Endothelial cell of umbilical vein (primary cell): ENCODE measurements around the gene ORC6. TPM values are rescaled to one million over a fixed set of nuclear protein-coding genes. Genes with fewer than 3 reads are reported as not detected.

Experiments used
- BruUV-seq: library from RNA; stranded (reverse); fragments of 400-500 nt; replicated peaks from 2 replicates; lab custom pipeline; 2021; lab: Mats Ljungman, UMichigan
- CTCF ChIA-PET: fragments of 300-600, 350-600 bp; sonication (Branson Sonifier 250); formaldehyde crosslinking; loops from one replicate; lab custom pipeline; 2021; ENCODE audit warnings: antibody characterized with exemption, inconsistent platforms; lab: Charles Lee
- POLR2A ChIA-PET: fragments of 300-600, 350-600 bp; sonication (Branson Sonifier 250); formaldehyde crosslinking; loops from one replicate; lab custom pipeline; 2021; ENCODE audit warnings: antibody characterized with exemption, inconsistent platforms; lab: Charles Lee
- DNase-seq: peaks from one replicate; pipeline ENCODE4 v3.0.0-alpha.2; 2011; ENCODE audit warnings: low read depth, low spot score
- FAIRE-seq: peaks from 2 replicates; lab custom pipeline; 2011; peaks lifted over from hg19 to GRCh38; lab: Jason Lieb, UNC
- H2AFZ ChIP-seq: 2 replicates; pipeline ENCODE4 v1.6.0; 2012; ENCODE audit warnings: low read depth, low read length, control low read depth, inconsistent platforms
- H3K27ac ChIP-seq: 2 replicates; pipeline ENCODE4 v1.5.1; 2011; ENCODE audit warnings: low read depth, mild to moderate bottlenecking, control low read depth, low read length, moderate library complexity; ENCODE audit not compliant: insufficient read depth
- H3K27me3 ChIP-seq, 2 experiments: 2 replicates each; pipeline versions ENCODE4 v1.6.0 to v1.6.1; 2011; ENCODE audit warnings: low read length in 2 of 2, mixed read lengths in 1 of 2; ENCODE audit not compliant: control insufficient read depth in 2 of 2, insufficient read depth in 2 of 2
- H3K36me3 ChIP-seq, 2 experiments: 2 replicates in 1 of 2; 3 replicates in 1 of 2; pipeline ENCODE4 v1.5.1; 2011; ENCODE audit warnings: low read length in 2 of 2, mild to moderate bottlenecking in 1 of 2, moderate library complexity in 1 of 2; ENCODE audit not compliant: control insufficient read depth in 2 of 2, insufficient read depth in 2 of 2; ENCODE audit errors: extremely low read depth in 1 of 2
- H3K4me1 ChIP-seq: 3 replicates; pipeline ENCODE4 v1.5.1; 2011; ENCODE audit warnings: mild to moderate bottlenecking, low read length; ENCODE audit not compliant: control insufficient read depth, insufficient read depth; ENCODE audit errors: extremely low read depth
- H3K4me2 ChIP-seq: 2 replicates; pipeline ENCODE4 v1.6.1; 2011; ENCODE audit warnings: low read length, control low read depth, mixed read lengths; ENCODE audit not compliant: insufficient read depth
- H3K4me3 ChIP-seq, 3 experiments: fragments of 200-600 bp in 1 of 3; sonication (generic), shearing (Covaris generic) in 1 of 3; replicated peaks in 1 of 3; 2 replicates each; pipeline ENCODE4 v1.5.1; 2011 to 2016; ENCODE audit warnings: control low read depth in 3 of 3, low read length in 3 of 3, mild to moderate bottlenecking in 2 of 3, inconsistent platforms in 1 of 3, low read depth in 1 of 3, moderate library complexity in 1 of 3; ENCODE audit not compliant: insufficient read depth in 1 of 3
- H3K79me2 ChIP-seq: 2 replicates; pipeline ENCODE4 v1.6.0; 2012; ENCODE audit warnings: low read length, inconsistent platforms; ENCODE audit not compliant: control insufficient read depth, insufficient read depth
- H3K9ac ChIP-seq: replicated peaks from 2 replicates; pipeline ENCODE3; 2011; ENCODE audit warnings: low read length, control low read depth; ENCODE audit not compliant: insufficient read depth; ENCODE audit errors: extremely low read depth
- H3K9me1 ChIP-seq: replicated peaks from 3 replicates; pipeline ENCODE4 v1.6.0; 2011; ENCODE audit warnings: mild to moderate bottlenecking, low read length; ENCODE audit not compliant: control insufficient read depth, insufficient read depth; ENCODE audit errors: extremely low read depth
- H3K9me3 ChIP-seq: replicated peaks from 2 replicates; pipeline ENCODE4 v1.5.1; 2012; ENCODE audit warnings: low read length, inconsistent platforms; ENCODE audit not compliant: control insufficient read depth, insufficient read depth
- H4K20me1 ChIP-seq: replicated peaks from 2 replicates; pipeline ENCODE3; 2011; ENCODE audit warnings: mild to moderate bottlenecking, low read length; ENCODE audit not compliant: control insufficient read depth, insufficient read depth; ENCODE audit errors: extremely low read depth
- CTCF ChIP-seq, 2 donors: IDR thresholded peaks; 1 replicate in 1 of 2; 2 replicates in 1 of 2; pipeline ENCODE4 v1.5.1; 2011; ENCODE audit warnings: low read length in 2 of 2, mild to moderate bottlenecking in 2 of 2, moderate library complexity in 2 of 2, control low read depth in 1 of 2, inconsistent platforms in 1 of 2, low read depth in 1 of 2; ENCODE audit not compliant: insufficient read depth in 1 of 2; ENCODE audit errors: extremely low read depth in 1 of 2
- EZH2 ChIP-seq: IDR thresholded peaks from 2 replicates; pipeline ENCODE4 v1.6.1; 2012; ENCODE audit warnings: borderline replicate concordance, low read depth, mild to moderate bottlenecking, moderate library complexity, low read length, inconsistent platforms; ENCODE audit not compliant: severe bottlenecking
- FOS ChIP-seq: IDR thresholded peaks from 2 replicates; pipeline ENCODE4 v1.6.1; 2011; ENCODE audit warnings: mild to moderate bottlenecking, low read length, moderate library complexity, borderline replicate concordance; ENCODE audit not compliant: insufficient read depth
- GATA2 ChIP-seq: IDR thresholded peaks from 2 replicates; pipeline ENCODE4 v1.7.0; 2011; ENCODE audit warnings: low read depth, mild to moderate bottlenecking, moderate library complexity, mixed read lengths, low read length; ENCODE audit not compliant: insufficient read length, insufficient read depth
- JUN ChIP-seq: IDR thresholded peaks from 2 replicates; pipeline ENCODE4 v1.6.1; 2011; ENCODE audit warnings: borderline replicate concordance, low read depth; ENCODE audit not compliant: insufficient read length, insufficient read depth
- MAX ChIP-seq: IDR thresholded peaks from 2 replicates; pipeline ENCODE4 v1.6.1; 2011; ENCODE audit not compliant: insufficient read depth, insufficient read length
- MYC ChIP-seq: IDR thresholded peaks from one replicate; pipeline ENCODE4 v1.6.1; 2011; ENCODE audit warnings: mild to moderate bottlenecking, low read depth, low read length
- POLR2A ChIP-seq: IDR thresholded peaks from 2 replicates; pipeline ENCODE4 v1.6.1; 2012; ENCODE audit warnings: low read depth, mild to moderate bottlenecking, control low read depth, low read length
- POLR2AphosphoS5 ChIP-seq: IDR thresholded peaks from 2 replicates; pipeline ENCODE4 v1.6.1; 2012; ENCODE audit warnings: low read depth, mild to moderate bottlenecking, control low read depth, low read length, moderate library complexity; ENCODE audit not compliant: insufficient read depth
- dilution Hi-C: fragments of 300-500 bp; cut with MboI; formaldehyde crosslinking; loops from one replicate; pipeline ENCODE4 v1.15.0; 2019; ENCODE audit warnings: low sequenced_read_pairs; ENCODE audit not compliant: extremely low pct_ligation_motif_present
- intact Hi-C: fragments of 100-400 bp; cut with micrococcal nuclease; formaldehyde crosslinking; loops from one replicate; pipeline ENCODE4 v1.10.0; 2022
- polyA plus RNA-seq, 4 experiments: library from polyadenylated mRNA; depleted of rRNA in 3 of 4; stranded (reverse) in 3 of 4; unstranded in 1 of 4; fragments of >200 nt; gene quantifications; 2 replicates each; pipeline versions ENCODE4 v1.2.1 to v1.2.3, GENCODE V29; 2011 to 2012; ENCODE audit warnings: missing spikeins in 1 of 4
- total RNA-seq: library from RNA; stranded (reverse); gene quantifications from 2 replicates; pipeline ENCODE4 v1.2.3, GENCODE V29; 2021

ORC6 gene
- total and polyA plus RNA-seq, 2 donors (not counting 3 experiments of a cell fraction or from before 2014, with no cell fraction given), result 15.9 to 31.1 TPM

- TF ChIP-seq POLR2A, result no peak
- no peak for TF ChIP-seq POLR2AphosphoS5
- no peak for TF ChIP-seq MYC
- TF ChIP-seq GATA2, result no peak
- no peak for TF ChIP-seq EZH2
- no peak for TF ChIP-seq JUN
- no peak for TF ChIP-seq FOS
- TF ChIP-seq MAX, result no peak
- TF ChIP-seq CTCF (IDR thresholded peaks at IDR 0.05; ENCODE audit: extremely low read depth in 1 of 2, insufficient read depth in 1 of 2, low read depth in 1 of 2, low read length in 2 of 2), result no peak
- FAIRE-seq (peak; percentile 67), DNase-seq (peak; percentile 48)
- Histone ChIP-seq H3K4me3 (peak overlapping the region; percentile 66 to 96 (median 81)), H3K36me3 (peaks cover 0 to 1% of the 10 kb centered on the region in 2 experiments), H2AFZ (peak overlapping the region; percentile 69), H3K9me1 (no peaks in the 10 kb centered on the region), H3K4me2 (peak overlapping the region; percentile 96), H4K20me1 (peaks cover 12% of the 10 kb centered on the region), H3K79me2 (peaks cover 73% of the 10 kb centered on the region), H3K4me1 (peaks cover 30% of the 10 kb centered on the region), H3K9ac (peak overlapping the region; percentile 79), H3K9me3 (no peaks in the 10 kb centered on the region), H3K27ac (peak overlapping the region; percentile 30), H3K27me3 (no peaks in the 10 kb centered on the region)
- intact Hi-C loops (loop anchor here (2.0 to 5.0 kb wide), 5 partner anchors 67 to 455 kb away; partner anchors contain the start of genes DNAJA2, GPT2, NETO2 and SHCBP1), dilution Hi-C loops (no loop called here)
- BruUV-seq, result no TSS peak
- CTCF ChIA-PET, result no interaction called here
- POLR2A ChIA-PET, result no interaction called here
Observed at GRCh38 chr16:46688101-46688653, 1.3 kb upstream of the ORC6 start.
